ENCODE data around the gene COL5A3. TPM values are rescaled to one million over a fixed set of nuclear protein-coding genes. Genes with fewer than 3 reads are reported as not detected.
"Not testable (repeated sequence)": the region's sequence is repeated elsewhere in the genome, so short reads cannot be mapped to it uniquely, and the experiment has no call there.

The COL5A3 gene
- total RNA-seq, 1 donor from 2014 or later, result 1.2 TPM

GRCh38 chr19:9970481-9970880 lies 39.8 kb downstream of the COL5A3 start:
- DNase-seq, result no peak

GRCh38 chr19:9969688-9969975 lies 40.7 kb downstream of the COL5A3 start:
- no peak for DNase-seq

DNA sequence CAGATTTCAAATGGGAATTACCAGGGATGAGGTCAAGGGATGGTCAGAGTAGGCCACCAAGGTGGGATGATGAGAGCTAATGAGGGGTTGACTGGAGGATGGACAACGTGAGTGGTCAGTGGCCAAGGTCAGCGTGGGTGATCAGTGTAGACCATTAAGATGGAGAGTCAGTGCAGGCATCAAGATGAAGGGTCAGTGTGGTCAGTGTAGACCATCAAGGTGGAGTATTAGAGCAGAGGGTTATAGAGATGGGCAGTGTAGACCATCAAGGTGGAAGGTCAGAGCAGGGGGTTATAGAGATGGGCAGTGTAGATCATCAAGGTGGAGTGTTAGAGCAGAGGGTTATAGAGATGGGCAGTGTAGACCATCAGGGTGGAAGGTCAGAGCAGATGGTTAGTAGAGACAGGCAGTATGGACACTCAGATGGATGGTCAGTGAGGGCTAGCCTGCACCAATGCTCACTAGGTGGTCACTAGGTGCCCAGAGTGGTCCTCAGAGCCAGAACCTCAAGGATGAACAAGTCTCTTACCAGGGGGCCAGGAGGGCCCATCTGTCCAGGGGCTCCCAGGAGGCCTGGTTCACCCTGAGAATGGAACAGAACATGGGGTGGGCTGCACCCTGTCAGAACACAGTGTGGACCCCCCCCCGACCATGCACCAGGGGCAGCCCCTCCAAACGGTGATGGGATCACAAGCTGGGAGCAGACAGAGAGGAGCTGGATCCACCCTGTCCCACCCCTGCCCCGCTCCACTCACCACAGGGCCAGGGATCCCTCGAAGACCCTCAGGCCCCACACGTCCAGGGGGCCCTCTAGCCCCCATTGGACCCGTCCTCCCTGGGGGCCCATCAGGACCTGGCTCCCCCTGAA lies 41.2 kb downstream of the COL5A3 start:
- no peak for DNase-seq

DNA sequence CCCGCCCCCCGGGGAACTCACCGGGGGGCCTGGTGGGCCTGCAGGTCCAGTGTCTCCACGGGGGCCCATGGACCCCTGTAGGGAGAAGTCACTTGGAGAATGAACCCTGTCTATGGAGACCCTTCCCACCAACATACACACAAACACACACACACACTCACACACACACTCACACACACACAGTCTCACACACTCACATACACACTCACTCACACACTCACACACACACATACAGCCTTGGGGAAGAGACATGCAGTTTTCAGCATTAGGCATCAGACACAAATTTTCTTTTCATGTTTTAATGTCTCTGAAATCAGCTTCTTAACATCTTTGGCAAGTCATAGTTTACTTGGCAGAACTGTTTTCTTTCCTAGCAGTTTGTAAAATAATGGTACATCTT lies 43.0 kb downstream of the COL5A3 start:
- DNase-seq, result no peak

GRCh38 chr19:9966448-9966847 lies 43.9 kb downstream of the COL5A3 start:
- no peak for DNase-seq

- DNase-seq, result no peak
Measured at GRCh38 chr19:9966024-9966423, 44.3 kb downstream of the COL5A3 start.

DNA sequence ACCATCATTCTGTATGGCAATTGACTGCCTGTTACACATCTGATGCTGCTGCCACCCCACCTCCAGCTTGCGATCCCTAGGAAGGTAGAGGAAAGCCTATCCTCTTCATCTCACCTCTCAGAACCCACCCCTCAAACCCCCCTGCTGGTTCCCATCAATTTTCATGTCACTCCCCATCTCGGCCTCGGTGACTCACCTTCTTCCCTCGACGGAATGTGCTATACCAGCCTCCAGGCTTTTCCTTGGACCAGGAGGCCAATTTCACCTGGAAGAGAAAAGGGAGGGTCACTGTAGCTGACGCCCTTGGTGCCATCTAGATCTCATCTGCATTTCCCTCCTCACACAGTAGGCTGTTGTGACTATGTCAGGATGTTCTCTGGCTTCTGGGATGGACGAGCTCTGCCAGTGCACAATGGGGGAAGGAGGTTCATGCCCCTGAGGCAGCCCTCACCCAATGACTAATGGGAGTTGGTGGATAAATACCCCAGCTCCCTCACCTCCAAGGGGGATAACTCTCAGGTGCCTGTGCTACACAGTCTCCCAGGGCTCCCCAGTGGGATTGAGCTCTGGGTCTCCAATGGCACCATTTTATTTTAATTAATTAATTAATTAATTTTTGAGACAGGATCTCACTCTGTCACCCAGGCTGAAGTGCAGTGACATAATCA lies 47.5 kb downstream of the COL5A3 start:
- no peak for DNase-seq

- DNase-seq, result no peak
Measured at GRCh38 chr19:9961103-9961502, 49.2 kb downstream of the COL5A3 start.

- no peak for DNase-seq
Measured at GRCh38 chr19:9958379-9958821, 51.9 kb downstream of the COL5A3 start.

DNA sequence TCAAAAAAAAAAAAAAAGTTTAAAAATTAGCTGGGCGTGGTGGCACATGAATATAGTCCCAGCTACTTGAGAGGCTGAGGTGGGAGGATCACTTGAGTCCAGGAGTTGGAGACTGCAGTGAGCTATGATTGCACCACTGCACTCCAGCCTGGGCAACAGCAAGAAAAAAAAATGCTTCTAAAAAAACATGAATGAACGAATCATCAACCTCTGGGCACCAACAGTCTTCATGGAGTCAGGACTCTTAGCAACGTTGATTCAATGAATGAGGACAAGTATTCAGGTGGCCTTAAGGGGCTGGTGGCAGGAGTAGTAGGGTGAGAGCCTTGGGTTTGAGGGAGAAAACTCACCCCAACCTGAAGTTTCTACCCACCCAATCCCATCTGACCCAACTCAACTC lies 53.3 kb downstream of the COL5A3 start:
- DNase-seq, result no peak

GRCh38 chr19:9953802-9954542 lies 56.3 kb downstream of the COL5A3 start:
- DNase-seq, result no peak

DNA sequence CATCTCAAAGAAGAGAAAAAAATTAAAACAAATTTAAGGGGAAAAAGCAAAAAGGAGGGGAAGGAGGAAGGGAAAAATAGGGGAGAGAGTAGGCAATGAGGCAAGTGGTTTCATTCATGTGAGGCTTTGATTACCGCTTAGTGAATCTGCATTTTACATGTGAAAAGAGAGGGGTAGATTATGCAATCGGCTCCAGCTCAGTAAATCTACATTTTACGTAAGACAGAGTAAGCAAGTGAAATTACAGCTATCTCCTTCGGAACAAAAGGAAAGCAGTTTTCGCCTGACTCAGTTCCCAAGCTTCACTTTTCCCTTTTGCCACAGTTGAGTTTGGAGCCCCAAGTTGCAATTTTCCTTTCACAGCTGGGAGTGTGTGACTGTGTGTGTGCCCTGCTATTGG lies 58.0 kb downstream of the COL5A3 start:
- DNase-seq, result no peak

- DNase-seq, result no peak
Measured at GRCh38 chr19:9947441-9947840, 62.9 kb downstream of the COL5A3 start.

DNA sequence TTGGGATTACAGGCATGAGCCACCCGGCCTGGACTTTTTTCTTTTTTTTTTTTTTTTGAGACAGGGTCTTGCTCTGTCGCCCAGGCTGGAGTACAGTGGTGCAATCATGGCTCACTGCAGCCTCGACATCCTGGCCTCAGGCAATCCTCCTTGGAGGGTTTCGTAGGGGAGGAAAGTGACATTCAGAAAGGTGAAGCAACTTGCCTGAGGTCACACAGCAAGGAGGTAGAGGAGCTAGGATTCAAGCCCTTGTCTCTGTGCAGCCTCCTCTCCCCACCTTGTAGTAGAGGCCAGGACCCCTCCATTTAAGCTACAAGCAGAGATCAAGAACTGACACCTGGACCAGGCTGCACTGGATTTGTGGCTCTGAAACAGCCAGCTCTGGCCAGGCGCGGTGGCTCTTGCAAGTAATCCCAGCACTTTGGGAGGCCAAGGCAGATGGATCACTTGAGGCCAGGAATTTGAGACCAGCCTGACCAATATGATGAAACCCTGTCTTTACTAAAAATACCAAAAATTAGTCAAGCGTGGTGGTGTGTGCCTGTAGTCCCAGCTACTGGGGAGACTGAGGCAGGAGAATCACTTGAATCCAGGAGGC lies 63.7 kb downstream of the COL5A3 start:
- DNase-seq, result not testable (repeated sequence)

DNA sequence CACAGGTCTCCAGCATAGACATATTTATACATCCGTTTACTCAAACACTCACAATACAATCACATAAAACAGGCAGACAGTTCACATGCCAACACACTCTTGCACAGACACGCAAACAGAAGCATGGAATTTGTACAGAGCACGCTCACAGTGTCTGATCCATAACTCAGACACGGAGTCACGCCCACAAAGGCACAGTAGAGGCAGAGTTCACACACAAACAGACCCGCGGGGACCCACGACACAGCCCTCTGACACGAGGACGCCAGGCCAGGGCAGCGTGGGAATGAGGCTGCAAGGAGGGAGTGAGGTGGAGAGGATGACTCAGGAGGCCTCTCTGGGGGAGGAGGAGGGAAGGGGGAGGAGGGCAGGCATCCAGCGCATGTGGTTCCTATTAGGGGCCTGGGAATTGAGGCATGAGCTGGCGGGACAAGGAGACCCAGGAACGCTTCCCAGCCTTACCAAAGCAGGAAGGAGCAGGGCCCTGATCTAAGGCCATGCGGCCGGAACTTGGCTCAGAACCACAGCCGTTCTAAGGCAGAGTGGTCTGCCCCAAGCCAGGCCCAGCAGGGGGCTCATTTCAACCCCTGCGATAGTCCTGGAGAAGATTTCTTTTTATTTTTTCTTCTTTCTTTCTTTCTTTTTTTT lies 64.9 kb downstream of the COL5A3 start:
- peak; percentile 37 for DNase-seq

GRCh38 chr19:9943744-9944143 lies 66.6 kb downstream of the COL5A3 start:
- DNase-seq, result no peak

DNA sequence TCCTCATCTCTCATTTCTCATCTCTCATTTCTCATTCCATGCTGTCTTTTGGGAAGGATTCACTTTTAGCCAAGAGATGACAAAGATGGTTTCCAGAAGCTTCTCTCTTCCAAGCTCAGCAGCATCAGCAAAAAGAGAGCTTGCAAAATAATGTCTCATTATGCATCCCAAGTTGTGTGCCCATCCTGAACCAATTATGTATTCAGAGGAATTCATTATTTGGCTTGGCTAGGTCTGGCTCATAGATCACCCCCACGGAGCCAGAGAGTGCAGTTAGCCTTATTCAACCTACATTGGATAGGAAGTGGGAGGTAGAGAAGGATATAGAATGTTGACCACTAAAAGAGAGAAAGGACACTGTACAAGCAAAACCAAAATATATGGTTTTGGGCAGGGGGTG lies 68.6 kb downstream of the COL5A3 start:
- no peak for DNase-seq

GRCh38 chr19:9941231-9941630 lies 69.1 kb downstream of the COL5A3 start:
- DNase-seq, result no peak

DNA sequence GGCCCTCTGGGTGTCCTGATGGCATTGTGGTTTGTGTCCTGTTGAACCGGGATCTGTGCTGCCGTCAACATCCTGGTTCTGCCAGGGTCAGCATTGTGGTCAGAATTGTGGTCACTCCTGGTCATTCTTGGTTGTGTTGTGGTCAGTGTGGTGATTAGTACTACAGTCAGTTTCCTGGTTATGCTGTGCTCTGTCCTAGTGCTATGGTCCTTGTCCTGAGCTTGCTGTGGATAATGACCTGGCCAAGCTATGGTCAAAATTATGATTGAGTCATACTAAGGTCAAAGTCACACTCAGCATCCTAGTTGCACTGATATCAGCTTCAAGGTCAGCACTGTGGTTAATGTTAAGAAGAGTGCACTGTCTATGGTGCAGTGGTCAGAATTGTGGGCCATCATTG lies 69.5 kb downstream of the COL5A3 start:
- DNase-seq, result no peak

DNA sequence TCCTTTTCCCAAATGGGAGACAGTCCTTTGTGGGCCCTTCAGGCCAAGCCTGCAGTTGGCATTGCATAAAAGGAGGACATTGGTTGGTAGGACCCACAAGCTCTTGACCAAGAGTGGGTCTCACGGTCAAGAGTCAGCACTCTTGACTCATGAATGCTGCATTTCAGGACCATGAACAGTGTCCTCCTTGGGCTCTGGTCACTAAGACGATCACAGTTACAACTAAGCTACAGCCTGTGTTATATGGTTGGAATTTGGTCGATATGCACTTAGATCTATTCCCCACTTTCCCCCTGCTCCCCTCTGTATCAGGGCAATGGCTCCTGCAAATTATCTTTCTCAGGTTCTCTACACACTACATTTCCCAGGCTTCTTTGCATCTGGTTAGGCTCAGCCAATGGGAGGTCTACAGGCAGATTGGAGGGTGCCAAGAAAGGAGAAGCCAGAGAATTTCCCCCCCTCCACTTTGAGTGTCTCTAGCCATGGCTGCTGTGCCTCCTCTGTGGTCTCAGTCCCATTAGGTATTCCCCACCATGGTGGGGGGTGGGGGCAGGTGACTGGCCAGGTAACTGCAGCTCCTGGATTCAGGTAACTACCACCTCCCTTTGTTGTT lies 70.9 kb downstream of the COL5A3 start:
- no peak for DNase-seq

- DNase-seq, result no peak
Measured at GRCh38 chr19:9937001-9937411, 73.3 kb downstream of the COL5A3 start.
